OCI-LY1 (cell line): Measurements from ENCODE around the gene ZNF598.

Experiments used
- H2AFZ ChIP-seq: fragments of 200-600 bp; sonication (generic), shearing (Covaris generic); 2 replicates; pipeline ENCODE4 v1.6.0; 2014; ENCODE audit warnings: antibody characterized with exemption, mild to moderate bottlenecking, low read length
- H3F3A ChIP-seq: fragments of 200-600 bp; sonication (generic), shearing (Covaris generic); 2 replicates; pipeline ENCODE4 v1.6.0; 2014; ENCODE audit warnings: mild to moderate bottlenecking, antibody characterized with exemption, low read length, moderate library complexity; ENCODE audit not compliant: insufficient read depth
- H3K27ac ChIP-seq: fragments of 200-600 bp; sonication (generic); 2 replicates; pipeline ENCODE4 v1.5.1; 2014; ENCODE audit warnings: low read length, mixed run types, mild to moderate bottlenecking, low read depth; ENCODE audit not compliant: poor library complexity, severe bottlenecking
- H3K27me3 ChIP-seq: fragments of 200-600 bp; sonication (generic); 2 replicates; pipeline ENCODE4 v1.6.0; 2014; ENCODE audit warnings: antibody characterized with exemption, mild to moderate bottlenecking, low read length, moderate library complexity; ENCODE audit not compliant: insufficient read depth
- H3K36me3 ChIP-seq: fragments of 200-600 bp; sonication (generic); 2 replicates; pipeline ENCODE4 v1.6.1; 2014; ENCODE audit warnings: mild to moderate bottlenecking, antibody characterized with exemption, low read length, moderate library complexity, mixed read lengths; ENCODE audit not compliant: insufficient read depth
- H3K4me1 ChIP-seq: fragments of 200-600 bp; sonication (generic); 2 replicates; pipeline ENCODE4 v1.5.1; 2014; ENCODE audit warnings: mild to moderate bottlenecking, low read length, moderate library complexity; ENCODE audit not compliant: insufficient read depth, severe bottlenecking
- H3K4me2 ChIP-seq: fragments of 200-600 bp; sonication (generic), shearing (Covaris generic); 2 replicates; pipeline ENCODE4 v1.6.1; 2014; ENCODE audit warnings: low read length
- H3K4me3 ChIP-seq: fragments of 200-600 bp; sonication (generic); 2 replicates; pipeline ENCODE4 v1.5.1; 2014; ENCODE audit warnings: low read length, low read depth, mild to moderate bottlenecking, mixed read lengths; ENCODE audit not compliant: poor library complexity, severe bottlenecking
- H3K79me2 ChIP-seq: fragments of 200-600 bp; shearing (Covaris generic); 2 replicates; pipeline ENCODE4 v1.6.1; 2016; ENCODE audit warnings: mixed run types, low read length, mixed read lengths; ENCODE audit not compliant: insufficient read depth
- H3K9ac ChIP-seq: fragments of 200-600 bp; sonication (generic), shearing (Covaris generic); 2 replicates; pipeline ENCODE4 v1.6.1; 2014; ENCODE audit warnings: mild to moderate bottlenecking, low read length, mixed read lengths
- H3K9me2 ChIP-seq: fragments of 200-600 bp; sonication (generic), shearing (Covaris generic); 2 replicates; pipeline ENCODE4 v1.6.1; 2014; ENCODE audit warnings: low read depth, mild to moderate bottlenecking, low read length, mixed read lengths
- H3K9me3 ChIP-seq: fragments of 200-600 bp; shearing (Covaris generic); 2 replicates; pipeline ENCODE4 v1.6.1; 2014; ENCODE audit warnings: low read length, mixed read lengths
- H4K20me1 ChIP-seq: fragments of 200-600 bp; sonication (generic), shearing (Covaris generic); 2 replicates; pipeline ENCODE4 v1.6.0; 2016; ENCODE audit warnings: mild to moderate bottlenecking, low read length; ENCODE audit not compliant: insufficient read depth
- CTCF ChIP-seq: fragments of 200-600 bp; sonication (generic), shearing (Covaris generic); IDR thresholded peaks from 2 replicates; pipeline ENCODE4 v1.5.1; 2017; ENCODE audit warnings: mild to moderate bottlenecking, antibody characterized with exemption, low read length, moderate library complexity, mixed read lengths
- EZH2 ChIP-seq: fragments of 200-600 bp; sonication (generic), shearing (Covaris generic); IDR thresholded peaks from 2 replicates; pipeline ENCODE4 v1.8.0; 2017; ENCODE audit warnings: borderline replicate concordance, mixed run types, mild to moderate bottlenecking, antibody characterized with exemption, low read length, moderate library complexity, mixed read lengths

The ZNF598 gene

GRCh38 chr16:1968146-1968953, 41.3 kb downstream of the ZNF598 start:
- no peak overlapping the region for H2AFZ ChIP-seq
- no peak overlapping the region for H3K9ac ChIP-seq
- H3F3A ChIP-seq = peaks cover 4% of the 10 kb centered on the region
- H3K27ac ChIP-seq = no peak overlapping the region
- H3K9me3 ChIP-seq = no peaks in the 10 kb centered on the region
- no peak for TF ChIP-seq EZH2
- no peak for TF ChIP-seq CTCF
- H3K4me3 ChIP-seq = no peak overlapping the region
- no peaks in the 10 kb centered on the region for H3K9me2 ChIP-seq
- no peaks in the 10 kb centered on the region for H3K27me3 ChIP-seq
- H3K4me2 ChIP-seq = no peak overlapping the region
- H3K79me2 ChIP-seq = peaks cover 20% of the 10 kb centered on the region
- no peaks in the 10 kb centered on the region for H4K20me1 ChIP-seq
- peaks cover 12% of the 10 kb centered on the region for H3K36me3 ChIP-seq
- H3K4me1 ChIP-seq = peaks cover 35% of the 10 kb centered on the region

- Histone ChIP-seq H3F3A (peaks cover 8% of the 10 kb centered on the region), H3K9me3 (no peaks in the 10 kb centered on the region), H3K27me3 (no peaks in the 10 kb centered on the region), H2AFZ (no peak within 1 kb of the TSS), H3K4me1 (peaks cover 44% of the 10 kb centered on the region), H4K20me1 (no peaks in the 10 kb centered on the region), H3K9me2 (no peaks in the 10 kb centered on the region), H3K79me2 (peaks cover 21% of the 10 kb centered on the region), H3K4me3 (peak within 1 kb of the TSS; percentile 97), H3K36me3 (peaks cover 30% of the 10 kb centered on the region), H3K4me2 (peak within 1 kb of the TSS; percentile 72), H3K9ac (peak within 1 kb of the TSS; percentile 88), H3K27ac (peak within 1 kb of the TSS; percentile 18)
- TF ChIP-seq EZH2 (no peak), CTCF (no peak)
Observed at GRCh38 chr16:1966460-1966859, 43.2 kb downstream of the ZNF598 start, which contains the start of gene RNF151. RNF151 (plus strand) TSS chr16:1966856; CDS start chr16:1966882, 26 bp downstream.

GRCh38 chr16:1965396-1966001, 44.1 kb downstream of the ZNF598 start:
- peak overlapping the region; percentile 88 for H3K9ac ChIP-seq
- peaks cover 21% of the 10 kb centered on the region for H3K79me2 ChIP-seq
- no peaks in the 10 kb centered on the region for H4K20me1 ChIP-seq
- H2AFZ ChIP-seq = no peak overlapping the region
- H3K9me3 ChIP-seq = no peaks in the 10 kb centered on the region
- H3K9me2 ChIP-seq = no peaks in the 10 kb centered on the region
- H3K4me2 ChIP-seq = peak overlapping the region; percentile 72
- TF ChIP-seq CTCF (no peak), EZH2 (no peak)
- H3K27me3 ChIP-seq = no peaks in the 10 kb centered on the region
- peaks cover 43% of the 10 kb centered on the region for H3K4me1 ChIP-seq
- H3K4me3 ChIP-seq = peak overlapping the region; percentile 97
- peak overlapping the region; percentile 18 for H3K27ac ChIP-seq
- peaks cover 35% of the 10 kb centered on the region for H3K36me3 ChIP-seq
- H3F3A ChIP-seq = peaks cover 16% of the 10 kb centered on the region
